Uterus (tissue), 4 donors: ENCODE data around the gene CSF2. TPM values are rescaled to one million over a fixed set of nuclear protein-coding genes. Genes with fewer than 3 reads are reported as not detected.
A peak's percentile ranks its signal among the peaks of the same experiment; 100 is the strongest.

Source experiments
- DNase-seq, 2 donors: peaks; one replicate each; pipeline ENCODE4 v3.0.0-alpha.2; 2019 to 2020
- H3K27ac ChIP-seq, 2 donors: fragments of 200-600 bp; sonication (generic); 1 replicate in 1 of 2; 2 replicates in 1 of 2; pipeline ENCODE4 v1.5.1; 2016 to 2018
- H3K27me3 ChIP-seq, 2 donors: fragments of 200-600 bp; sonication (generic); one replicate each; pipeline ENCODE4 v1.5.1; 2018 to 2019; ENCODE audit warnings: control low read depth in 1 of 2
- H3K36me3 ChIP-seq, 2 donors: fragments of 200-600 bp; sonication (generic); one replicate each; pipeline ENCODE4 v1.5.1; 2019; ENCODE audit warnings: control low read depth in 1 of 2
- H3K4me1 ChIP-seq, 2 donors: fragments of 200-600 bp; sonication (generic); one replicate each; pipeline ENCODE4 v1.5.1; 2018 to 2019; ENCODE audit warnings: control low read depth in 1 of 2
- H3K4me3 ChIP-seq, 2 donors: fragments of 200-600 bp; sonication (generic); 1 replicate in 1 of 2; 2 replicates in 1 of 2; pipeline ENCODE4 v1.5.1; 2018 to 2019; ENCODE audit warnings: mild to moderate bottlenecking in 1 of 2
- H3K9me3 ChIP-seq, 2 donors: fragments of 200-600 bp; sonication (generic); one replicate each; pipeline ENCODE4 v1.5.1; 2019; ENCODE audit warnings: control low read depth in 1 of 2
- CTCF ChIP-seq, 4 experiments: fragments of 200-600 bp in 2 of 4; fragments of 450-650 bp in 2 of 4; sonication (generic) in 2 of 4; IDR thresholded peaks; one replicate each; pipeline ENCODE4 v1.5.1; 2016 to 2019; ENCODE audit warnings: antibody characterized with exemption in 4 of 4, mild to moderate bottlenecking in 2 of 4, moderate library complexity in 1 of 4
- POLR2A ChIP-seq, 2 donors: fragments of 450-650 bp; IDR thresholded peaks; one replicate each; pipeline ENCODE4 v1.6.1; 2016; ENCODE audit warnings: antibody characterized with exemption in 2 of 2, mild to moderate bottlenecking in 1 of 2, moderate library complexity in 1 of 2
- intact Hi-C: fragments of 100-400 bp; cut with DNase I; formaldehyde crosslinking; loops from one replicate; pipeline ENCODE4 v1.15.1; 2023; ENCODE audit warnings: low total_unique reads
- total RNA-seq, 4 donors: library from RNA; depleted of rRNA in 3 of 4; stranded (reverse); fragments of >200 nt in 3 of 4; gene quantifications; one replicate each; pipeline versions ENCODE4 v1.1.0 to v1.2.4, GENCODE V29; 2014 to 2023
- donor health status: DM: yes; HTN: yes; CAD: no.

Gene CSF2
- total RNA-seq, 4 donors from 2014 or later: not detected

DNA sequence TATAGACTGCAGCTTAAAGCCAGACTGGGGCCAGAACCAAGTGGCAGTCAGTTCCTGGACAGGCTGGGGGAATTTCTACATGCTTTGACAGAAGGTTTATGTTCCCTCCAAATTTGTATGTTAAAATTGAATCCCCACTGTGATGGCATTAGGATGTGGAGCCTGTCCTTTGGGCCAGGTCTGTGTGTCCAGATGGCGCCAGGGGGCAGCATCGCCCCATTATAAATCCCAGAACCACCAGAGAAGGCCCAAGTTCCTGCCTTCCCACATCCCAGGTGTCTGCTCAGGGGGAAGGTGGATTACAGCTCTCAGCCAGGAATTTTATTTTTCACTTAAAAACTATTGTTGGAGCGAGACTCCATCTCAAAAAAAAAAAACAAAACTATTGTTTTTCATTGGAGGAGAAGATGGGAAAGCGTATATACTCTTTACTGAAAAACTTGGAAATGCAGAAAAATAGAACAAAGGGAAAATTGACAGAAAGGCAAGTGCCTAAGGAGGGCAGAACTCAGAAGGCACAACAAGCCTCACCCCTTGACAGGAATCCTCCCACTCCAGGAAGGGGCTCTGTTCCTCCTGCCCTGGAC, 8.1 kb upstream of the CSF2 start:
- intact Hi-C loops: no loop called here
- peak in 2 of 4 experiments; percentile 7 to 34 for TF ChIP-seq CTCF (IDR thresholded peaks at IDR 0.05)
- no peak for TF ChIP-seq POLR2A (IDR thresholded peaks at IDR 0.05)
- DNase-seq: no peak

GRCh38 chr5:132065951-132066701, 7.5 kb upstream of the CSF2 start:
- H3K4me3 ChIP-seq: no peak overlapping the region
- no peaks in the 10 kb centered on the region for H3K4me1 ChIP-seq
- no peaks in the 10 kb centered on the region for H3K36me3 ChIP-seq
- no peak overlapping the region for H3K27ac ChIP-seq
- no peaks in the 10 kb centered on the region for H3K27me3 ChIP-seq
- no peak for DNase-seq
- no peaks in the 10 kb centered on the region for H3K9me3 ChIP-seq
- TF ChIP-seq POLR2A (IDR thresholded peaks at IDR 0.05): no peak
- no peak for TF ChIP-seq CTCF (IDR thresholded peaks at IDR 0.05)
- intact Hi-C loops: no loop called here

More for the DNA sequence above, 8.1 kb upstream of the CSF2 start:
- Histone ChIP-seq H3K27ac (no peak overlapping the region), H3K9me3 (no peaks in the 10 kb centered on the region), H3K27me3 (no peaks in the 10 kb centered on the region), H3K4me3 (no peak overlapping the region), H3K4me1 (no peaks in the 10 kb centered on the region), H3K36me3 (no peaks in the 10 kb centered on the region)

DNA sequence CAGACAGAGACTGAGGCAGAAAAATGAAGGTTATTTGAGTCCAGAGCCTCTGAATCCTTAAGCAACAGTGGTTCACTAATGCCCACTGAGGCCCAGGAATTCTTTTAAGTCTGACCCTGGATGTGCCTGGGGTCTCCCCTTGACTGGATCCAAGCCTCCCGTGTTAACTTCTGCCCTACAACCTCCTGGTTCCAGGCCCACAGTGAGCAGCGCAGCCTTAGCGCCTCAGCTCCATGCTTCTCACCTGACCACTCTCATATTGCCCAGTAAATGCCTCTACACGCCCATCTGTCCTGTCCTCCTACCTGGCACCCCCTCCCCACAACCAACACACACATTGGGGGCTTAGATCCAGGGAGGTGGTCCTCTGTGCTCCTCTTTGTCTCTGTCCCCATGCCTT, 6.7 kb upstream of the CSF2 start:
- Histone ChIP-seq H3K9me3 (no peaks in the 10 kb centered on the region), H3K4me3 (no peak overlapping the region), H3K4me1 (no peaks in the 10 kb centered on the region), H3K27me3 (no peaks in the 10 kb centered on the region), H3K36me3 (no peaks in the 10 kb centered on the region), H3K27ac (no peak overlapping the region)
- TF ChIP-seq POLR2A (IDR thresholded peaks at IDR 0.05): no peak
- intact Hi-C loops: no loop called here
- no peak for DNase-seq

DNA sequence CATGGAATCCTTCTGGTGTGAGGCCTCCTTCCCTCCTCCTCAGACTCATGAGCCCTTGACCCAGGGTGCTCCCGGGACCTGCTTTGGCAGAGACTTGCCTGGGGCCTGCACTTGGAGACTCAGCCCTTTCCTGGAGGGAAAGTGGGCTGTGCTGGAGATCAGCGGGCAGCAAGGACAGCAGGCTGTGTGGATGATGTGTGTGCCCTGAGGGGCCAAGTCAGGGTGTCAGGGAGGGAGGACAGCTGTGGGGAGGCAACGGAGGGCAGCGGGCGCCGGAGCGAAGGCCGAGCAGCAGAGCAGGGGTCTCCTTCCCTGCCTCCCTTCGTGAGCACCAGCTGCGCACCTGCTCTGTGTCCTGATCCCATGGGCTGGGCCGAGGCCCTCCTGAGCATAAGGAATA, 6.1 kb upstream of the CSF2 start:
- DNase-seq: no peak
- intact Hi-C loops: no loop called here
- no peak for TF ChIP-seq CTCF (IDR thresholded peaks at IDR 0.05)
- no peak for TF ChIP-seq POLR2A (IDR thresholded peaks at IDR 0.05)

DNA sequence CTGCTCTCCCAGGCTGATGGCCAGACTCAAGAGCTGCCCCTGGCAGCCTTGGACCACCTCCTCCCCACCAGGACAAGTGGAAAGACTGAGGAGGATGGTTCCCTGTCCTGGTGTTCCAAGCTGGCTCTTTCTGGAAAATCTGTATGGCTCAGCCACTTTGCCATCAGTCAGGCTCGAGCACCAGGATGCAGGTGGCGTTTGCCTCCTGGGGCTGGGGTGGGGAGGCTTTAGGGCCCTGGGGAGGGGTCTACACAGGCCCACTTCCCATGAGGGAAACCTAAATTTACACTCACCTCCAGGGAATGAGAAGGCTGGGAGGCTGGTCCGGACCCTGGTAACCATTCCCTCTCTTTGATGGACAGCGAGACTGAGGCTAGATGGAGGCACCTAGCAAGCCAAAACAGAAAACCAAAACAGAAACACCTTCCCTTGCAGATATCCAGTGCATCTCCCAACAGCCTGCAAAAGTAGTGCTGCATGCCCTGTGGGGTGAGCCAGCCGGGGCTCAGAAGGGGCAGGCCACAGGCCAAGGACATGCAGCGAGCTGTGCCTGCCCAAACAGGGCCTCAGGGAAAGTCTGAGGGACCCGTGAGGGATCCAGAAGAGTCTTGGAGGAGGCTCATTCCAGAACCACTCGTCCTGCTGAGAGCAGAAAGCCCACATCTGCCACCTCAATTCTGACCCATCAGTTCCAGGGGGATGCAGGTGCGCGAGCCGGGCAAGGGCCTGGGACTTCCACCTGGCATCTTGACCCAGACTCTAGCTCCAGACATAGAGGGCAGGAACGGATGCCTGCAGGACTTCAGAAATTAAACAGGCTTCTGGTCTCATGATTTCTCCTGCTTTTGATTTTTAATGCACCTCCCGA, 5.4 kb upstream of the CSF2 start:
- Histone ChIP-seq H3K4me3 (no peak overlapping the region), H3K27ac (no peak overlapping the region), H3K36me3 (no peaks in the 10 kb centered on the region), H3K9me3 (no peaks in the 10 kb centered on the region), H3K4me1 (no peaks in the 10 kb centered on the region), H3K27me3 (no peaks in the 10 kb centered on the region)
- no peak for DNase-seq
- intact Hi-C loops: no loop called here
- no peak for TF ChIP-seq CTCF (IDR thresholded peaks at IDR 0.05)
- no peak for TF ChIP-seq POLR2A (IDR thresholded peaks at IDR 0.05)

More for the DNA sequence above, 6.1 kb upstream of the CSF2 start:
- Histone ChIP-seq H3K9me3 (no peaks in the 10 kb centered on the region), H3K27me3 (no peaks in the 10 kb centered on the region), H3K27ac (no peak overlapping the region), H3K4me1 (no peaks in the 10 kb centered on the region), H3K4me3 (no peak overlapping the region), H3K36me3 (no peaks in the 10 kb centered on the region)
